A549 (cell line): ENCODE results near the gene HOXD12. TPM values are rescaled to one million over a fixed set of nuclear protein-coding genes. Genes with fewer than 3 reads are reported as not detected.

ENCODE experiments used
- ATAC-seq, 2 experiments: fragments of 200-7000 bp in 1 of 2; fragments of >200 bp in 1 of 2; cut with Nextera tagmentation in 1 of 2; cut with Tn5 transposase in 1 of 2; 3 replicates each; pipeline versions ENCODE4 v1.8.0 to v1.9.1; 2018 to 2020; ENCODE audit warnings: mild to moderate bottlenecking in 1 of 2, moderate library complexity in 1 of 2
- CTCF ChIA-PET: fragments of 300-600 bp; sonication (Branson Sonifier 250); formaldehyde crosslinking; extraction: SDS; loops from one replicate; lab custom pipeline; 2021; ENCODE audit warnings: antibody characterized with exemption, inconsistent platforms; lab: Yijun Ruan, JAX
- POLR2A ChIA-PET: fragments of 350-600 bp; formaldehyde crosslinking; extraction: SDS; loops from one replicate; lab custom pipeline; 2021; ENCODE audit warnings: antibody characterized with exemption, inconsistent platforms; lab: Yijun Ruan, JAX
- DNase-seq, 2 experiments: peaks; one replicate each; pipeline versions ENCODE4 v3.0.0 to v3.0.0-alpha.2; 2011 to 2016; ENCODE audit warnings: low read depth in 1 of 2, low spot score in 1 of 2
- FAIRE-seq: peaks from 2 replicates; lab custom pipeline; 2011; peaks lifted over from hg19 to GRCh38; lab: Jason Lieb, UNC
- H3K27ac ChIP-seq, 2 experiments: fragments of >200 bp; sonication (Bioruptor Twin); formaldehyde crosslinking; 3 replicates each; pipeline ENCODE4 v1.5.1; 2016 to 2017
- H3K4me1 ChIP-seq: fragments of >200 bp; sonication (Bioruptor Twin); formaldehyde crosslinking; 3 replicates; pipeline ENCODE4 v1.6.1; 2016
- H3K4me2 ChIP-seq: fragments of >200 bp; sonication (Bioruptor Twin); formaldehyde crosslinking; 3 replicates; pipeline ENCODE4 v1.6.1; 2016
- H3K4me3 ChIP-seq: fragments of >200 bp; sonication (Bioruptor Twin); formaldehyde crosslinking; 3 replicates; pipeline ENCODE4 v1.5.1; 2016
- H3K9me3 ChIP-seq: fragments of >200 bp; sonication (Bioruptor Twin); formaldehyde crosslinking; 3 replicates; pipeline ENCODE4 v1.6.1; 2016
- EHF ChIP-seq: fragments of 250-450 bp; sonication (Bioruptor Pico); IDR thresholded peaks from 2 replicates; pipeline ENCODE4 v1.5.0; 2020; ENCODE audit warnings: mild to moderate bottlenecking
- EHMT2 ChIP-seq: fragments of 200-600 bp; sonication (generic); IDR thresholded peaks from 2 replicates; pipeline ENCODE4 v1.6.1; 2016; ENCODE audit warnings: antibody characterized with exemption, low read depth, mild to moderate bottlenecking, moderate library complexity
- EP300 ChIP-seq, 2 experiments: fragments of >200 bp; sonication (Bioruptor Twin); formaldehyde crosslinking; IDR thresholded peaks; 2 replicates in 1 of 2; 3 replicates in 1 of 2; pipeline ENCODE4 v1.6.1; 2016 to 2017
- ESRRA ChIP-seq: fragments of 150-350 bp; IDR thresholded peaks from 2 replicates; pipeline ENCODE4 v1.6.1; 2014; ENCODE audit warnings: mild to moderate bottlenecking, low read length, borderline replicate concordance
- HOXA7 ChIP-seq: fragments of 250-450 bp; sonication (Bioruptor Pico); IDR thresholded peaks from 2 replicates; pipeline ENCODE4 v1.5.0; 2020; ENCODE audit warnings: mild to moderate bottlenecking, moderate library complexity
- JUNB ChIP-seq: fragments of >200 bp; sonication (Bioruptor Twin); formaldehyde crosslinking; IDR thresholded peaks from 2 replicates; pipeline ENCODE4 v1.6.1; 2016
- KDM5A ChIP-seq: fragments of 200-600 bp; sonication (generic); IDR thresholded peaks from 2 replicates; pipeline ENCODE4 v1.6.1; 2016; ENCODE audit warnings: antibody characterized with exemption, mild to moderate bottlenecking
- MAFK ChIP-seq: fragments of 450-650 bp; IDR thresholded peaks from 2 replicates; pipeline ENCODE4 v1.6.1; 2014; ENCODE audit not compliant: partially characterized antibody
- NR3C1 ChIP-seq: fragments of >200 bp; sonication (Bioruptor Twin); formaldehyde crosslinking; IDR thresholded peaks from 3 replicates; pipeline ENCODE4 v1.6.1; 2017
- RAD21 ChIP-seq, 2 experiments: fragments of >200 bp in 1 of 2; sonication (Bioruptor Twin) in 1 of 2; formaldehyde crosslinking in 1 of 2; IDR thresholded peaks in 1 of 2; conservative IDR thresholded peaks in 1 of 2; 2 replicates in 1 of 2; 3 replicates in 1 of 2; pipeline ENCODE4 v1.6.1; 2012 to 2018; ENCODE audit warnings: inconsistent platforms in 1 of 2
- SMC3 ChIP-seq: fragments of >200 bp; sonication (Bioruptor Twin); formaldehyde crosslinking; IDR thresholded peaks from 3 replicates; pipeline ENCODE4 v1.6.1; 2018; ENCODE audit warnings: inconsistent platforms
- SREBF2 ChIP-seq: fragments of 450-650 bp; IDR thresholded peaks from 2 replicates; pipeline ENCODE4 v1.6.1; 2014; ENCODE audit warnings: mild to moderate bottlenecking, moderate library complexity
- TFCP2L1 ChIP-seq: fragments of 250-450 bp; sonication (Bioruptor Pico); IDR thresholded peaks from 2 replicates; pipeline ENCODE4 v1.5.0; 2021; ENCODE audit warnings: mild to moderate bottlenecking
- TP53 ChIP-seq: fragments of 250-450 bp; sonication (Bioruptor Pico); IDR thresholded peaks from 2 replicates; pipeline ENCODE4 v1.5.0; 2021; ENCODE audit warnings: mild to moderate bottlenecking, moderate library complexity
- ZC3H11A ChIP-seq: fragments of 450-650 bp; IDR thresholded peaks from 2 replicates; pipeline ENCODE4 v1.6.1; 2014; ENCODE audit warnings: antibody characterized with exemption, mild to moderate bottlenecking
- ZNF302 ChIP-seq: fragments of 250-450 bp; sonication (Bioruptor Pico); IDR thresholded peaks from 2 replicates; pipeline ENCODE4 v1.9.0; 2021; ENCODE audit warnings: inconsistent platforms, mild to moderate bottlenecking, moderate library complexity
- WGBS: methylation state at CpG from one replicate; pipeline ENCODE4 v1.1.6; 2017; ENCODE audit errors: missing lambda C conversion rate; 5-methylcytosine and 5-hydroxymethylcytosine counted together
- polyA plus RNA-seq, 4 experiments: library from polyadenylated mRNA; depleted of rRNA in 3 of 4; stranded (reverse); fragments of >200 nt; fragmentation: RNase III in 1 of 4; extraction: RNeasy Plus Mini Kit Qiagen cat#74134 plus additional on column Dnase treatment in 1 of 4; gene quantifications; 2 replicates in 3 of 4; 3 replicates in 1 of 4; pipeline ENCODE4 v1.2.3, GENCODE V29; 2011 to 2017
- TF ChIP-seq, protein P1 (sequence below): fragments of 250-450 bp; sonication (Bioruptor Pico); IDR thresholded peaks from 2 replicates; pipeline ENCODE4 v1.5.0; 2020; ENCODE audit warnings: low read depth, mild to moderate bottlenecking, moderate library complexity
- TF ChIP-seq, protein P2 (sequence below): IDR thresholded peaks from 2 replicates; pipeline ENCODE4 v1.6.1; 2012
- TF ChIP-seq, protein P3 (sequence below): fragments of 200-600 bp; sonication (generic); IDR thresholded peaks from 2 replicates; pipeline ENCODE4 v1.6.1; 2016; ENCODE audit warnings: antibody characterized with exemption, mild to moderate bottlenecking, moderate library complexity

Gene HOXD12
- polyA plus RNA-seq, 2 of the 4 experiments (the other 2 are of a cell fraction): not detected

DNA sequence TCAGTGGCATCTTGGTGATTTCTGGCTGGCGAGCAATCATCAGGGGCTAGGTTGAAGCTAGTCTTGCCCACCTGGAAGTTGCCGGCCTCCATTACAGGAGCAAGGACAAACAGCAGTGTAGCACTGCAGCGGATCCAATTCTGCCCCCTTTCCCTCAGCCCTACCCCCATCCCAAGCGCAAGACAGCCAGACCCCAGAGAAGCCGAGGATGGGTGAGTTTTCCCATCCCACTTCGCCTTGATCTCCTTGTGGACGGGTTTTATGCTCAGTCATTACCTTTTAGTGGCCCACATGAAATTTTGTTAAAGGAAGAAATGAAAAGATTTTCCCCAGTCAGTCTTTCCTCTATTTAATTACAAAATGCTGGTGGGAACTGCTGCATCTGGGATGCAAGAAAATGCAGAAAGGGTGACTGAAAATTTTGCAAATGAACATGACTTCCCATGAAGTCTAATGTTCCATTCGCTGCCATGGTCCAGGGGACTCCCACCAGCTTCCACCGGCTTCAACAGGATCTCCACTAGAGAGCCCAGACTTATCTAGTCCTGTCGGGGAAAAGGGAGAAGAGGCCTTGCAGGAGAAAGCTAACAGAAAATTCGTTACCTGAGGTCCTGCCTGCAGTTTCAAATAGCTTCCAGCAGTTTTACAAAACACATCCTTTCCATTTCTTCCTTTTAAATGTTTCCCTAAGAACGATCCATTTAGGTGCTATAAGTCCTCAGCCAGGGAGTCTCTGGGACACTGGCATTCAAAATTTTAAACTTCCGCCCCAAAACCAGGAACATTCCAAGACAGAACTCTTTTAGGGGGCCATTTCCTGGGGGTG is 21.0 kb downstream of the HOXD12 start (continued):
- TF ChIP-seq ZC3H11A (no peak), SREBF2 (no peak), JUNB (no peak)

DNA sequence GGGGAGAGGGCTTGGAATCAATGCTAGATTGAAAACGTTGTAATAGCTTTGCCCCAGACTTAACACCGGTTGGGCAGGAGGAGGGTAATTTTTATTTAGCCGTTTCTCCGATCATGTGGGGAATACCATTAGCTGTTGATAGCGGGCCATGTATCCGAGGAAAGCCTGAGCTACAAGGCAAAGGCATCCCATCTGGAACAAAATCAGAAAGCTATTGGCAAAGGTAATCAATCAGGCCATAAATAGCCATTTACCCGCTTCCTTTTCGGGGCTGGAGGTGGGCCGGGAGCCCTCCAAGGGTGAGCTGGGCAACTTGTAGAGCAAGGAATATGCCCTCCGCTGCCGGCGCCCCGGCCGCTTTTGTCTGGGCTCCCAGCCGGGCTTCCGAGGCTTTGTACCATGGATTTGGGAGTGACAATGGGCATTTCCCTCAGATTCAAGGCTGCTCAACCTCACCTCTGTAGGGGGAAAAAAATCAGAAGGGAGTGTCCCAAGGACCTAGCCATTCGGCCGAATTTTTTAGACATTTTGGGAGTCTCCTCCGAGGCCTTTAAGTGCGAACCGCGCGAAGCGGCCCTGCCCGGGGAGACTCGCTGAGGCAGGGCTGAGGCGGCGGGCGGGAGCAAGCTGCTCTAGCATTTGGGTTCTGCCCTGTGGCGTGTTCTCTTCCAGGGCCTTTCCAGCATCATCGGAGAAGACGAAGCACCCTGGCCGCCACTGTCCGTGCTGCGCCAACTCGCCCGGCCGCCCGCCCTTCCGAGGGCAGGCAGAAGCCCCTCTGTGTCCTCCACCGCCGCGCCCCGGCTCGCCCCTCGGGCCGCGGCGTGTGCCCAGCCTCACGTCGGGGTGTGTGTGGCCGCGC is 21.8 kb downstream of the HOXD12 start:
- Histone ChIP-seq H3K4me1 (0 out of 3 replicates have a peak, but pooled peaks cover 3% of the 10 kb centered on the region), H3K27ac (no peak overlapping the region), H3K4me3 (no peak overlapping the region), H3K9me3 (no peaks in the 10 kb centered on the region), H3K4me2 (no peak overlapping the region)
- ChIA-PET CTCF (interaction anchor here (1.2 to 3.7 kb wide), 9 partner anchors 9 to 1027 kb away, joined by 3 to 13 read pairs (median 5); no protein-coding TSS in a partner anchor), POLR2A (no interaction called here)
- ATAC-seq (no peak), FAIRE-seq (no peak), DNase-seq (no peak)
- TF ChIP-seq SMC3 (no peak), TFCP2L1 (CRISPR knock-in tag) (no peak), MAFK (no peak), EHMT2 (no peak), ZNF302 (no peak), RAD21 (conservative IDR thresholded peaks at IDR 0.05 in 1 of 2, IDR thresholded peaks at IDR 0.05 in 1 of 2) (no peak), TP53 (CRISPR knock-in tag) (no peak), KDM5A (no peak), EP300 (IDR thresholded peaks at IDR 0.05) (no peak), SREBF2 (no peak), NR3C1 (no peak), EHF (CRISPR knock-in tag) (no peak), ZC3H11A (no peak), ESRRA (no peak), HOXA7 (CRISPR knock-in tag) (no peak)
- TF ChIP-seq, protein P1, sequence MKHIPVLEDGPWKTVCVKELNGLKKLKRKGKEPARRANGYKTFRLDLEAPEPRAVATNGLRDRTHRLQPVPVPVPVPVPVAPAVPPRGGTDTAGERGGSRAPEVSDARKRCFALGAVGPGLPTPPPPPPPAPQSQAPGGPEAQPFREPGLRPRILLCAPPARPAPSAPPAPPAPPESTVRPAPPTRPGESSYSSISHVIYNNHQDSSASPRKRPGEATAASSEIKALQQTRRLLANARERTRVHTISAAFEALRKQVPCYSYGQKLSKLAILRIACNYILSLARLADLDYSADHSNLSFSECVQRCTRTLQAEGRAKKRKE: no peak
- TF ChIP-seq, protein P2, sequence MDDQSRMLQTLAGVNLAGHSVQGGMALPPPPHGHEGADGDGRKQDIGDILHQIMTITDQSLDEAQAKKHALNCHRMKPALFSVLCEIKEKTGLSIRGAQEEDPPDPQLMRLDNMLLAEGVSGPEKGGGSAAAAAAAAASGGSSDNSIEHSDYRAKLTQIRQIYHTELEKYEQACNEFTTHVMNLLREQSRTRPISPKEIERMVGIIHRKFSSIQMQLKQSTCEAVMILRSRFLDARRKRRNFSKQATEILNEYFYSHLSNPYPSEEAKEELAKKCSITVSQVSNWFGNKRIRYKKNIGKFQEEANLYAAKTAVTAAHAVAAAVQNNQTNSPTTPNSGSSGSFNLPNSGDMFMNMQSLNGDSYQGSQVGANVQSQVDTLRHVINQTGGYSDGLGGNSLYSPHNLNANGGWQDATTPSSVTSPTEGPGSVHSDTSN: no peak
- TF ChIP-seq, protein P3, sequence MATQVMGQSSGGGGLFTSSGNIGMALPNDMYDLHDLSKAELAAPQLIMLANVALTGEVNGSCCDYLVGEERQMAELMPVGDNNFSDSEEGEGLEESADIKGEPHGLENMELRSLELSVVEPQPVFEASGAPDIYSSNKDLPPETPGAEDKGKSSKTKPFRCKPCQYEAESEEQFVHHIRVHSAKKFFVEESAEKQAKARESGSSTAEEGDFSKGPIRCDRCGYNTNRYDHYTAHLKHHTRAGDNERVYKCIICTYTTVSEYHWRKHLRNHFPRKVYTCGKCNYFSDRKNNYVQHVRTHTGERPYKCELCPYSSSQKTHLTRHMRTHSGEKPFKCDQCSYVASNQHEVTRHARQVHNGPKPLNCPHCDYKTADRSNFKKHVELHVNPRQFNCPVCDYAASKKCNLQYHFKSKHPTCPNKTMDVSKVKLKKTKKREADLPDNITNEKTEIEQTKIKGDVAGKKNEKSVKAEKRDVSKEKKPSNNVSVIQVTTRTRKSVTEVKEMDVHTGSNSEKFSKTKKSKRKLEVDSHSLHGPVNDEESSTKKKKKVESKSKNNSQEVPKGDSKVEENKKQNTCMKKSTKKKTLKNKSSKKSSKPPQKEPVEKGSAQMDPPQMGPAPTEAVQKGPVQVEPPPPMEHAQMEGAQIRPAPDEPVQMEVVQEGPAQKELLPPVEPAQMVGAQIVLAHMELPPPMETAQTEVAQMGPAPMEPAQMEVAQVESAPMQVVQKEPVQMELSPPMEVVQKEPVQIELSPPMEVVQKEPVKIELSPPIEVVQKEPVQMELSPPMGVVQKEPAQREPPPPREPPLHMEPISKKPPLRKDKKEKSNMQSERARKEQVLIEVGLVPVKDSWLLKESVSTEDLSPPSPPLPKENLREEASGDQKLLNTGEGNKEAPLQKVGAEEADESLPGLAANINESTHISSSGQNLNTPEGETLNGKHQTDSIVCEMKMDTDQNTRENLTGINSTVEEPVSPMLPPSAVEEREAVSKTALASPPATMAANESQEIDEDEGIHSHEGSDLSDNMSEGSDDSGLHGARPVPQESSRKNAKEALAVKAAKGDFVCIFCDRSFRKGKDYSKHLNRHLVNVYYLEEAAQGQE: no peak
- WGBS: 91% methylated on average over 49 of the region's 53 CpGs
